ENCODE data around the gene KRT85.

Gene KRT85

DNA sequence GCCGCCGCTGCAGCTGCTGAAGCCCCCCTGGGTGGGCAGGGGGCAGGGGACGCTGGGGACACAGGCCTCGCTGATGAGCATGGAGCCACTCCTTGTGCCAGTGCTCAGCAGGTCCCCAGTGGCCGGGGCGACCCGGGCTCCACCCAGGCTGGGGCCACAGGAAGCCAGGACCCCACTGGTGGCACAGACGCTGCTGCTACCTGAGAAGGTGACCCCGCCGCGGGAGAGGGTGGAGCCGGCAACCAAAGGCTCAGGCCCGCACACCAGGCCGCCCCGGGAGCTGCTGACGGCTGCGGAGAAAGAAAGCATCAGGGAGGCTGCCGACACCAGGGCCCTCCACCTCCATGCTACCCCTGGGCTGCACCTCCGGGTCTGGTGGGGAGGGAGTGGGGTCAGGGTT, 10.8 kb upstream of the KRT85 start:
- TF ChIP-seq, protein P1, sequence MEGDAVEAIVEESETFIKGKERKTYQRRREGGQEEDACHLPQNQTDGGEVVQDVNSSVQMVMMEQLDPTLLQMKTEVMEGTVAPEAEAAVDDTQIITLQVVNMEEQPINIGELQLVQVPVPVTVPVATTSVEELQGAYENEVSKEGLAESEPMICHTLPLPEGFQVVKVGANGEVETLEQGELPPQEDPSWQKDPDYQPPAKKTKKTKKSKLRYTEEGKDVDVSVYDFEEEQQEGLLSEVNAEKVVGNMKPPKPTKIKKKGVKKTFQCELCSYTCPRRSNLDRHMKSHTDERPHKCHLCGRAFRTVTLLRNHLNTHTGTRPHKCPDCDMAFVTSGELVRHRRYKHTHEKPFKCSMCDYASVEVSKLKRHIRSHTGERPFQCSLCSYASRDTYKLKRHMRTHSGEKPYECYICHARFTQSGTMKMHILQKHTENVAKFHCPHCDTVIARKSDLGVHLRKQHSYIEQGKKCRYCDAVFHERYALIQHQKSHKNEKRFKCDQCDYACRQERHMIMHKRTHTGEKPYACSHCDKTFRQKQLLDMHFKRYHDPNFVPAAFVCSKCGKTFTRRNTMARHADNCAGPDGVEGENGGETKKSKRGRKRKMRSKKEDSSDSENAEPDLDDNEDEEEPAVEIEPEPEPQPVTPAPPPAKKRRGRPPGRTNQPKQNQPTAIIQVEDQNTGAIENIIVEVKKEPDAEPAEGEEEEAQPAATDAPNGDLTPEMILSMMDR (IDR thresholded peaks at IDR 0.05; ENCODE audit: low read depth, low read length) = no peak
- H3K4me3 ChIP-seq (ENCODE audit: low read depth, low read length) = no peak overlapping the region
- H3K9me3 ChIP-seq = no peaks in the 10 kb centered on the region
- H3K27me3 ChIP-seq = no peaks in the 10 kb centered on the region; the same call in none of the 2 replicates
- no peaks in the 10 kb centered on the region for H3K36me3 ChIP-seq
- no peaks in the 10 kb centered on the region for H3K4me1 ChIP-seq
- no peak for DNase-seq

GRCh38 chr12:52377266-52377665, 10.0 kb upstream of the KRT85 start:
- DNase-seq = no peak
- H3K4me1 ChIP-seq = no peaks in the 10 kb centered on the region
- TF ChIP-seq, protein P1 (IDR thresholded peaks at IDR 0.05; ENCODE audit: low read depth, low read length) = no peak
- H3K9me3 ChIP-seq = no peaks in the 10 kb centered on the region
- no peaks in the 10 kb centered on the region; the same call in none of the 2 replicates for H3K27me3 ChIP-seq
- no peak overlapping the region for H3K4me3 ChIP-seq (ENCODE audit: low read depth, low read length)
- no peaks in the 10 kb centered on the region for H3K36me3 ChIP-seq

DNA sequence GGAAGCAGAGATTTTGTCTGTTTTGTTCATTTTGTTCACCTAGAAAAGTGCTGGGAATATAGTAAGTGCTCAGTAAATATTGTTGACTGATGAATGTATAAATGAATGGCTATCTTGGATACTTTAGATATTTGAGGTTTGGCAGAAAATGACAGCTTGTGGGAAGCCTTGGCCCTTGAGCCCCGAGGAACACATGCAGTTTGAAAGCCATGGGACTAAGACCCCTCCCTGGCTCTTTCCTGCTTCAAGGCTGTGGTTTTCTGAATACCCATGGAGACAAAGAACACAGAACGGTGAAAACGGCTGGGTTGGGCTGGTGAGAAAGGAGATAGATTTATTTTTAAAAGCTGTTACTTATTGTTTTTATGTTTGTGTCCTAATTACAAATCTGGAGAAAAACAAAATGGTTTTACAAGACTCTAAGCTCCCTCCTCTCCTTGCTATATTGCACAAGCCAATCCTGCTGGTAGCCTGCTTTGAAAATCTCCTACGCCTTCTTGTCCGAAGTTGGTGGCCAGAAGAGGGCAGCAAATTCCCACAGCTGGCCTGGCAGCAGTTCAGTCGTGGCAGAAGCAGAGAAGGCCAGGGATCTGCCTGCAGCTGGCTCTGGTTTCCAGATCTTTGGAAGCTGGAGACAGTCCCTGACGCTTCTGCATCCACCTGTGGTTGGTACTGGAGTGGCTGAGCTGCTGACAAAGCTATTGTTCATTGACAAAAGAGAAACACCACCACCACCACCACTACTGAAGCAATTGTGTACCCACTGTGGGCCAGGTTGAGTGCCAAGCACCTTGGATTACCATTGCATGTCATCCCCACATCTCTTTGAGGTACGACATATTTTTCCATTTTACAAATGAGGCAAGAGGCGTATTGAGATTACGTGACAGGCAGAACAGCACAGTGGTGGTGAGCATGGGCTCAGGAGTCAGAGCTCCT, 5.2 kb upstream of the KRT85 start:
- peak; percentile 83 for DNase-seq
- H3K9me3 ChIP-seq = no peaks in the 10 kb centered on the region
- peaks cover 20% of the 10 kb centered on the region for H3K27me3 ChIP-seq
- TF ChIP-seq, protein P1 (IDR thresholded peaks at IDR 0.05; ENCODE audit: low read depth, low read length) = peak; percentile 85
- no peaks in the 10 kb centered on the region for H3K36me3 ChIP-seq
- no peaks in the 10 kb centered on the region for H3K4me1 ChIP-seq
- no peak overlapping the region for H3K4me3 ChIP-seq (ENCODE audit: low read depth, low read length)

DNA sequence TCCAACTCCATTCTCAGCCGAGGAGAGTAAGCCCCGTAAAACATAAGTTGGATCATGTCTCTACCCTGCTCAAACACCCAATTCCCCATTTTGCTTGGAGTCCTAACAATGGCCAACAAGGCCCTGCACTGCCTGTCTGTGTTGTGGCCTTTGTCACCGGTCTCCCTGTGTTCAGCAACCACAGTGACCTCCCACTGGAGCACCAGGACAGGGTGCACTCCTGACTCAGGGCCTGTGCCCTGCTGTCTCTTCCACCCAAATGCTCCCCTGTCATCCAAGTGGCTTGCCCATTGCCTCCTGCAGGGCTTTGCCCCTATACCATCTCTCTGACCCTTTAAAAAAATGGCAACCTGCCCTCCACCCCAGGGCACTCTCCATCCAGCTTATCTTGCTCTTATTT, 4.4 kb upstream of the KRT85 start:
- DNase-seq = no peak
- H3K9me3 ChIP-seq = no peaks in the 10 kb centered on the region
- H3K4me1 ChIP-seq = no peaks in the 10 kb centered on the region
- peaks cover 27% of the 10 kb centered on the region for H3K27me3 ChIP-seq
- H3K4me3 ChIP-seq (ENCODE audit: low read depth, low read length) = no peak overlapping the region
- H3K36me3 ChIP-seq = no peaks in the 10 kb centered on the region
- TF ChIP-seq, protein P1 (IDR thresholded peaks at IDR 0.05; ENCODE audit: low read depth, low read length) = no peak

GRCh38 chr12:52370926-52371608, 3.8 kb upstream of the KRT85 start:
- Histone ChIP-seq H3K9me3 (no peaks in the 10 kb centered on the region), H3K27me3 (peaks cover 34% of the 10 kb centered on the region), H3K36me3 (no peaks in the 10 kb centered on the region), H3K4me3 (ENCODE audit: low read depth, low read length) (no peak overlapping the region), H3K4me1 (no peaks in the 10 kb centered on the region)
- TF ChIP-seq, protein P1 (IDR thresholded peaks at IDR 0.05; ENCODE audit: low read depth, low read length) = no peak
- DNase-seq = no peak
